ENCODE results near the gene SHTN1. TPM values are rescaled to one million over a fixed set of nuclear protein-coding genes. Genes with fewer than 3 reads are reported as not detected.
A peak's percentile ranks its signal among the peaks of the same experiment; 100 is the strongest.

Gene SHTN1
- polyA plus RNA-seq, 1 donor (not counting 4 experiments of a cell fraction or from before 2014, with no cell fraction given): 21.3 TPM

- peaks cover 9% of the 10 kb centered on the region for H3K79me2 ChIP-seq (ENCODE audit: control insufficient read depth, insufficient read depth, low read length)
- peaks cover 0 to 4% of the 10 kb centered on the region in 2 experiments for H3K36me3 ChIP-seq (ENCODE audit: control insufficient read depth in 2 of 2, extremely low read depth in 1 of 2, insufficient read depth in 2 of 2, low read length in 2 of 2)
- DNase-seq (ENCODE audit: low read depth, low spot score): no peak
- H4K20me1 ChIP-seq (ENCODE audit: control insufficient read depth, extremely low read depth, insufficient read depth, low read length): no peaks in the 10 kb centered on the region
- no peak overlapping the region for H3K4me3 ChIP-seq (ENCODE audit: control insufficient read depth in 2 of 3, extremely low read depth in 1 of 3, insufficient read depth in 2 of 3, low read depth in 1 of 3, low read length in 3 of 3)
- H3K4me1 ChIP-seq (ENCODE audit: control insufficient read depth, extremely low read depth, insufficient read depth, low read length): peaks cover 7% of the 10 kb centered on the region
- H3K9ac ChIP-seq (ENCODE audit: control insufficient read depth, extremely low read depth, insufficient read depth, low read length): no peak overlapping the region
- H3K27ac ChIP-seq (ENCODE audit: control insufficient read depth, insufficient read depth, low read length): no peak overlapping the region
- H2AFZ ChIP-seq (ENCODE audit: control insufficient read depth, low read length): no peak overlapping the region
- H3K9me3 ChIP-seq (ENCODE audit: control insufficient read depth, low read depth, low read length): no peaks in the 10 kb centered on the region
- FAIRE-seq: peak; percentile 44
- H3K4me2 ChIP-seq (ENCODE audit: control insufficient read depth, extremely low read depth, insufficient read depth, low read depth, low read length): no peak overlapping the region
- no peaks in the 10 kb centered on the region for H3K27me3 ChIP-seq (ENCODE audit: control insufficient read depth, extremely low read depth, insufficient read depth, low read length)
- TF ChIP-seq CTCF (optimal IDR thresholded peaks at IDR 0.05 in 1 of 3, IDR thresholded peaks at IDR 0.05 in 1 of 3, conservative IDR thresholded peaks at IDR 0.05 in 1 of 3; ENCODE audit: extremely low read depth in 1 of 3, insufficient read depth in 2 of 3, low read length in 3 of 3) (no peak), EZH2 (IDR thresholded peaks at IDR 0.05; ENCODE audit: low read length) (no peak)
- dilution Hi-C loops (cut with MboI; ENCODE audit: extremely low pct_ligation_motif_present, low sequenced_read_pairs): no loop called here
- no peaks in the 10 kb centered on the region for H3K9me1 ChIP-seq (ENCODE audit: control insufficient read depth, extremely low read depth, insufficient read depth, low read length)
Measured at GRCh38 chr10:116968331-116968730, 36.7 kb downstream of the SHTN1 start.

GRCh38 chr10:116961406-116962251 is 43.4 kb downstream of the SHTN1 start:
- H3K9ac ChIP-seq (ENCODE audit: control insufficient read depth, extremely low read depth, insufficient read depth, low read length): no peak overlapping the region
- H3K9me3 ChIP-seq (ENCODE audit: control insufficient read depth, low read depth, low read length): no peaks in the 10 kb centered on the region
- no peak overlapping the region for H2AFZ ChIP-seq (ENCODE audit: control insufficient read depth, low read length)
- H3K79me2 ChIP-seq (ENCODE audit: control insufficient read depth, insufficient read depth, low read length): no peaks in the 10 kb centered on the region
- no peaks in the 10 kb centered on the region for H3K27me3 ChIP-seq (ENCODE audit: control insufficient read depth, extremely low read depth, insufficient read depth, low read length)
- H3K4me3 ChIP-seq (ENCODE audit: control insufficient read depth in 2 of 3, extremely low read depth in 1 of 3, insufficient read depth in 2 of 3, low read depth in 1 of 3, low read length in 3 of 3): no peak overlapping the region
- no peaks in the 10 kb centered on the region for H4K20me1 ChIP-seq (ENCODE audit: control insufficient read depth, extremely low read depth, insufficient read depth, low read length)
- H3K4me2 ChIP-seq (ENCODE audit: control insufficient read depth, extremely low read depth, insufficient read depth, low read depth, low read length): no peak overlapping the region
- H3K27ac ChIP-seq (ENCODE audit: control insufficient read depth, insufficient read depth, low read length): no peak overlapping the region
- no peaks in the 10 kb centered on the region for H3K9me1 ChIP-seq (ENCODE audit: control insufficient read depth, extremely low read depth, insufficient read depth, low read length)
- no peaks in the 10 kb centered on the region for H3K4me1 ChIP-seq (ENCODE audit: control insufficient read depth, extremely low read depth, insufficient read depth, low read length)
- TF ChIP-seq CTCF (optimal IDR thresholded peaks at IDR 0.05 in 1 of 3, IDR thresholded peaks at IDR 0.05 in 1 of 3, conservative IDR thresholded peaks at IDR 0.05 in 1 of 3; ENCODE audit: extremely low read depth in 1 of 3, insufficient read depth in 2 of 3, low read length in 3 of 3) (no peak), EZH2 (IDR thresholded peaks at IDR 0.05; ENCODE audit: low read length) (no peak)
- DNase-seq (ENCODE audit: low read depth, low spot score) (no peak), FAIRE-seq (peak; percentile 5)
- dilution Hi-C loops (cut with MboI; ENCODE audit: extremely low pct_ligation_motif_present, low sequenced_read_pairs): no loop called here
- no peaks in the 10 kb centered on the region for H3K36me3 ChIP-seq (ENCODE audit: control insufficient read depth in 2 of 2, extremely low read depth in 1 of 2, insufficient read depth in 2 of 2, low read length in 2 of 2)

Measured in keratinocyte (primary cell).